IgD-negative memory B cell (primary cell): ENCODE measurements around the gene SLC10A3. TPM values are rescaled to one million over a fixed set of nuclear protein-coding genes. Genes with fewer than 3 reads are reported as not detected.
A peak's percentile ranks its signal among the peaks of the same experiment; 100 is the strongest.

Experiments
- H3K27ac Mint-ChIP-seq, 3 donors: one replicate each; pipeline ENCODE4 v1.8.0; 2020 to 2022; ENCODE audit warnings: mild to moderate bottlenecking in 3 of 3, mixed read lengths in 3 of 3, moderate library complexity in 1 of 3
- H3K27me3 Mint-ChIP-seq: one replicate; pipeline ENCODE4 v1.8.0; 2021; ENCODE audit warnings: mixed read lengths
- H3K36me3 Mint-ChIP-seq: one replicate; pipeline ENCODE4 v1.8.0; 2020; ENCODE audit warnings: mild to moderate bottlenecking, mixed read lengths
- H3K4me1 Mint-ChIP-seq, 3 donors: one replicate each; pipeline ENCODE4 v1.8.0; 2020 to 2022; ENCODE audit warnings: mixed read lengths in 3 of 3, mild to moderate bottlenecking in 1 of 3
- H3K4me3 Mint-ChIP-seq, 4 donors: one replicate each; pipeline ENCODE4 v1.8.0; 2020 to 2022; ENCODE audit warnings: mild to moderate bottlenecking in 4 of 4, mixed read lengths in 4 of 4, moderate library complexity in 3 of 4
- H3K9me3 Mint-ChIP-seq, 3 donors: one replicate each; pipeline ENCODE4 v1.8.0; 2020 to 2021; ENCODE audit warnings: mixed read lengths in 3 of 3, mild to moderate bottlenecking in 1 of 3
- polyA plus RNA-seq: library from polyadenylated mRNA; unstranded; fragments of 300-500 nt; fragmentation: Illumina TruSeq; gene quantifications from one replicate; pipeline ENCODE4 v1.2.3, GENCODE V29; 2021

SLC10A3 gene
- polyA plus RNA-seq, 1 donor from 2014 or later: 54.9 TPM

DNA sequence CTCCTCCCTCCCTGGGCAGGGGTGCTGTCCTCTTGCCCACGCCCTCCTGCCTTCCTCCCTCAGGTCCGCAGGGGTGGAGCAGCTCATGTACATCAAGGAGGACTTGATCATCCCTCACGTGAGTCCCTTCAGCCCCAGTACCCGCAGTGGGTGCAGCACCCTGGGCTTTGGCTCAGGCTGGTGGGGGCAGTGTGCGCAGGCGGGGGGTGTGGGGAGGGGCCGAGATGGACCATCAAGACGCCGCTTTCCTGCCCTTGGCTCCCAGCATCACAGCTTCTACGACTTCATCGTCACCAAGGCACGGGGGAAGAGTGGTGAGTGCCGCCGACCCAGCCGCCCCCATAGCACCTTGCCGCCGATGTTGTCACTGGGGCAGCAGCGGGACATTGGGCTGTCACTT lies 40.8 kb downstream of the SLC10A3 start:
- no peak overlapping the region for H3K4me3 Mint-ChIP-seq
- peaks cover 3% of the 10 kb centered on the region for H3K27me3 Mint-ChIP-seq
- H3K4me1 Mint-ChIP-seq: no peaks in the 10 kb centered on the region

DNA sequence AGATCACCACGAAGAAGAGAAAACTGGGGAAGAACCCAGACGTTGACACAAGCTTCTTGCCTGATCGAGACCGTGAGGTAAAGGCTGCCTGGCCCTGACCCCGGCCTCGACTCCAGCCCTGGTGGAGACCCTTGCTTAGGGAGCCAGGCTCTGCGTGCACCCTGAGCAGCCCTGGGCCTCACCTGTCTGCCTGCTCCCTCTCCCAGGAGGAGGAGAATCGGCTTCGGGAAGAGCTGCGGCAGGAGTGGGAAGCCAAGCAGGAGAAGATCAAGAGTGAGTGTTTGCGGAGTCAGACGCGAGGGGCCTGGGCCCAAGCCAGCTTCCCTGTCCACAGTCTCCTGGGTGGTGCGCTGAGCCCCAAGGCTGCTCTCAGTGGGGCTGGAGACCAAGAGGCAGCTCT lies 41.9 kb downstream of the SLC10A3 start:
- Mint-ChIP-seq H3K9me3 (no peaks in the 10 kb centered on the region), H3K4me3 (no peak overlapping the region), H3K36me3 (peaks cover 3% of the 10 kb centered on the region), H3K27me3 (peaks cover 3% of the 10 kb centered on the region), H3K27ac (no peak overlapping the region), H3K4me1 (peaks cover 0 to 2% (median 0%) of the 10 kb centered on the region in 3 donors)

More for the DNA sequence above, 40.8 kb downstream of the SLC10A3 start:
- Mint-ChIP-seq H3K36me3 (peaks cover 3% of the 10 kb centered on the region), H3K9me3 (no peaks in the 10 kb centered on the region), H3K27ac (no peak overlapping the region)

DNA sequence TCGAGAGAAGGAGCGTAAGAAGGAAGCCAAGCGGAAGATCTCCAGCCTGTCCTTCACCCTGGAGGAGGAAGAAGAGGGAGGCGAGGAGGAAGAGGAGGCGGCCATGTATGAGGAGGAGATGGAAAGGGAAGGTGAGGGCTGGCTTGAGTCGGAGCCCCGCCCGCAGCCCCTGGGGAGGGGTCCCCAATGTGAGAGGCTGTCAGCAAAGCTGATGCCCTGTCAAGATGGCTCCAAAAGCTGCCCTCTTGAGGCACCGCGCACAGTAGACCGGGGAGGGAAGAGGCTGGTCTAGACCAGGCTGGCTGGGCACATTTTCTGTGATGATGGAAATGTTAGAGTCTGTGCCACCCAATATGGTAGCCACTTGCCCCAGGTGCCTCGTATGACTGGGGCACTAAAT lies 44.0 kb downstream of the SLC10A3 start:
- H3K27me3 Mint-ChIP-seq: no peaks in the 10 kb centered on the region
- H3K27ac Mint-ChIP-seq: peak overlapping the region in 1 of 3 donors; percentile 25
- H3K4me1 Mint-ChIP-seq: peaks cover 0 to 2% (median 0%) of the 10 kb centered on the region in 3 donors
- H3K4me3 Mint-ChIP-seq: peak overlapping the region in 1 of 4 donors; percentile 39
- no peaks in the 10 kb centered on the region for H3K36me3 Mint-ChIP-seq
- H3K9me3 Mint-ChIP-seq: no peaks in the 10 kb centered on the region

DNA sequence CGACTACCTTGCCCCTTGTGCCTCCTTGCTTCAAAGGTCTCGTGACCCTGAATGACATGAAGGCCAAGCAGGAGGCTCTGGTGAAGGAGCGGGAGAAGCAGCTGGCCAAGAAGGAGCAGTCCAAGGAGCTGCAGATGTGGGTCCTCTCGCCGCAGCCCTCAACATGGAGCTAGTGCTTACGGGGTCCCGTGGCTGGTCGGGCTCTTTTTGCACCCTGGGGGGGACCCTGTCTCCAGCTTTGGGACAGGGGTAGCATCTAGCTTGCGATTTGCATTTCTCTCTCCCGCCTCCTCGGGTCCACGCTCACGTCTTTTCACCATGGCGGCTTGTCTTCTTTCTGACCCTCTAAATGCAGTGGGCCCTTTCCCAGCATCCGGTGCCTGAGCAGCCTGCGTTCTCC lies 44.7 kb downstream of the SLC10A3 start:
- Mint-ChIP-seq H3K36me3 (no peaks in the 10 kb centered on the region), H3K27ac (no peak overlapping the region), H3K4me3 (peak overlapping the region in 3 of 4 donors; percentile 30 to 63 (median 39)), H3K27me3 (no peaks in the 10 kb centered on the region), H3K9me3 (no peaks in the 10 kb centered on the region), H3K4me1 (peaks cover 0 to 2% (median 0%) of the 10 kb centered on the region in 3 donors)

DNA sequence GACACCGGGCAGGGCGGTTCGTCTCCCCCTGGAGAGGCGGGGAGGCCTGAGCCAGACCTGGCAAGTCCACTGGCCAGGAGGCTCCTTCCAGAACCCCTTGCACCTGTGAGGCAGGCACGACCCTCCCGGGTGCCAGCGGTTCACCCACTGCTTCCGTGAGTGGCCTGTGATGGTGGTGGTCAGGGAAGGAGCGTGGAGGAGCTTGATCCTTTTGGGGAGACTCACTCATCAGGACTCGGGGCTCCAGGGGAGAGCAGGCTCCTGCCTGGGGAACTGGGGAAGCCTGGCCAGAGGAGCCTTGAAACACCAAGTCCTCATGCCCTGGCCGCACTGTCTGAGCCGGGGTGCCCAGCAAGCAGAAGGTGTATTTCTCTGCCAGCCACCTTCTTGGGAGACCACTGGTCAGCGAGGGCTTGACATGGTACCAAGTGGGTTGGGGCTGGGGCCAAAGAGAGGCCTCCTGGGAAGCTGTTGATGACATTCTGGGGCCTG lies 45.6 kb downstream of the SLC10A3 start:
- H3K27me3 Mint-ChIP-seq: no peaks in the 10 kb centered on the region
- H3K27ac Mint-ChIP-seq: peak overlapping the region in 1 of 3 donors; percentile 46
- peaks cover 0 to 2% (median 0%) of the 10 kb centered on the region in 3 donors for H3K4me1 Mint-ChIP-seq
- no peaks in the 10 kb centered on the region for H3K9me3 Mint-ChIP-seq
- H3K4me3 Mint-ChIP-seq: peak overlapping the region; percentile 17 to 80 (median 46)
- H3K36me3 Mint-ChIP-seq: no peaks in the 10 kb centered on the region

DNA sequence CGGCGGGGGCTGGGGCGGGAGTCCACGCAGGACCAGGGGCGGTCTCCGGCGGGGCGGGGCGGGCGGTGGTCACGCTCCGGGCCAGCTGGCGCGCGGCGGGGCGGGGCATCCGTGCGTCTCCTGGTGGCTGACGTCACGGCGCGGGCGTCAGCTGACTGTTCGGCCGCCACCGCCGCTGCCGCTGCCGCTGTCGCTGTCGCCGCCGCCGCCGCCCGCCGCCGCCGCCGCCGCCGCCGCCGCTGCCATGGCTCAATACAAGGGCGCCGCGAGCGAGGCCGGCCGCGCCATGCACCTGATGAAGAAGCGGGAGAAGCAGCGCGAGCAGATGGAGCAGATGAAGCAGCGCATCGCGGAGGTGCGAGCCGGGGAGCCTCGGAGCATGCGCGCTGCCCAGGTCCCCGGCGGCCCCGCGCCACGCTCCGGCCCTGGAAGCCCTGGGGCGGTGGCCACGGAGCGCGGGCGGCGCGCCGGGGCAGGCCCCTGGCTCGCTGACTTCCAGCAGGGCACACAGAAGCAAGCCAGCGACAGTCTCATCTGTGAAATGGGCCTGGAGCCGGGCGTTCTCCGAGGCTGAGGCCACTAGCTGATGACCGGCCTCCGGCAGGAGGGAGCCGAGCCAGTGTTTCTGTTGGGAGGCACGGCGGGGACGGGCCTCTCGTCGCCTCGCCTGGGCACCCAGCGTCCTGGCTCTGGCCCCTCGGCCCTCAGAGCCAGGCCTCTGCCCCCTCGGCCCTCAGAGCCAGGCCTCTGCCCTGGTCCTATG lies 46.3 kb downstream of the SLC10A3 start, which contains the start of gene FAM50A:
FAM50A (plus strand) TSS at position 150 of the 763 bp plus-strand sequence; CDS start at position 245, 95 bp downstream.
- Mint-ChIP-seq H3K9me3 (no peaks in the 10 kb centered on the region), H3K27ac (peak within 1 kb of the TSS; percentile 40 to 93 (median 93)), H3K4me3 (peak within 1 kb of the TSS; percentile 72 to 85 (median 79)), H3K36me3 (no peaks in the 10 kb centered on the region), H3K4me1 (peaks cover 0 to 2% (median 0%) of the 10 kb centered on the region in 3 donors), H3K27me3 (no peaks in the 10 kb centered on the region)

DNA sequence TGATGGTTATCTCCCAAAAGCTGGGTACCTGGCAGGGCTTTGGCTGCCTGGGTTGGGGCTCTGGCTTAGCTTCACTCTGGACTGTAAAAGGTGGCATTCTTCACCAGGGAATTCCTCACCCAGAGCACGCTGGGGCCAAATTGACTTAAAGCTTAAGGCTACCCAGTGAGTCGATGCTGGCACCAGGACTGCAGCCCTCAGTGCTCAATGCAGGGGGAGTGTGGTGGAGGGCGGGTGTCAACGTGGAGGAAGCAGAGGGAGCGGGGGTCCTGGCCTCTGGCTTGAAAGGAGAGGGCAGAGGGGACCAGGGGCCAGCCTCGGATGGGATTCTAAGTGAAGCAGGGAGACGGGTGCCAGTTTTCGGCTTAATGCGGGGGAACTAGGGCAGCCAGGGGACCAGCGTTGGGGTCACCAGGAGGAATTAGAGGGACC lies 46.9 kb downstream of the SLC10A3 start:
- Mint-ChIP-seq H3K27ac (peak overlapping the region; percentile 40 to 93 (median 93)), H3K4me1 (peaks cover 0 to 2% (median 0%) of the 10 kb centered on the region in 3 donors), H3K27me3 (no peaks in the 10 kb centered on the region), H3K4me3 (peak overlapping the region; percentile 52 to 85 (median 79)), H3K36me3 (no peaks in the 10 kb centered on the region), H3K9me3 (no peaks in the 10 kb centered on the region)

DNA sequence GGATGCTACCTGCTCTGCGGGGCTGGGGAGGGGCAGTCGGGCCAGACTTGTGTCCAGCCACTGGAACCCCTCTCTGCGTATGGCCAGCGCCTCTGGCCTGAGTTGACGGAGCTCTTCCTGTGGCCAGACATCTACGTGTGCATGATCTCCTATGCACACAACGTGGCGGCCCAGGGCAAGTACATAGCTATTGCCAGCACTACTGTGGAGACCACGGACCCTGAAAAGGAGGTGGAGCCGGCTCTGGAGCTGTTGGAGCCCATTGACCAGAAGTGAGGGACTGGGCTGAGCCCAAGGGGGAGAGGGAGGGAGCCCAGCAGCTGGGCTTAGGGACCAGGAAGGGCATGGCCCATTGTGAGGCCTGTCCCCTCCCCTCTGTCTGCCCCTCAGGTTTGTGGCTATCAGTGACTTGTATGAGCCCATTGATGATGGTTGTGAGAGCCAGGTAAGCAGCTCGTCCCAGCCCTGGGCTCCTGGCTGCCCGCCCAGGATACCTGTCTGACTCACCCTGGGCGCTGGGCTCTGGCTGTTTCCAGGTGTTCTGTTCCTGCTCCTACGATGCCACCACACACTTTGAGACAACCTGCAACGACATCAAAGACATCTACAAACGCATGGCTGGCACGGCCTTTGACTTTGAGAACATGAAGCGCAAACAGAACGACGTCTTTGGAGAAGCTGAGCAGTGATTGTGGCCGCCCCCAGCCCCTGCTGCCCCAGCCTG lies 48.3 kb downstream of the SLC10A3 start:
- Mint-ChIP-seq H3K4me1 (peaks cover 0 to 4% (median 2%) of the 10 kb centered on the region in 3 donors), H3K27me3 (no peaks in the 10 kb centered on the region), H3K9me3 (no peaks in the 10 kb centered on the region), H3K36me3 (no peaks in the 10 kb centered on the region), H3K4me3 (peak overlapping the region in 1 of 4 donors; percentile 20), H3K27ac (peak overlapping the region in 1 of 3 donors; percentile 84)

DNA sequence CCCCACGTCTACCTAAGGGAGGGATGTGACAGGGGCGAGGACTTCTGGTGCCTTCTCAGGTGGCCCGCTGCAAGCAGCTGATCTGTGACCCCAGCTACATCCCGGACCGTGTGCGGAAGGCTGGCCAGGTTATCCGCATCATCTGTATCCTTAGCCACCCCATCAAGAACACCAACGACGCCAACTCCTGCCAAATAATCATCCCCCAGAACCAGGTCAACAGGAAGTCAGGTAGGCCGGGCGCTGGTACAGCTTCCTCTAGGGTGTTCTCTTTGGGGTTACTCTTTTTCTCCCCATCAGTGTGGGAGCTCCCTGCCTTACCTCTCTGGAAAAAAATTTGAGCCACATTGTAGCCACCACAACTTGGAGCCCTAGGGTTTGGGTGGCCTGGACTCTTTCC lies 48.9 kb downstream of the SLC10A3 start:
- Mint-ChIP-seq H3K36me3 (no peaks in the 10 kb centered on the region), H3K9me3 (no peaks in the 10 kb centered on the region), H3K4me1 (peaks cover 0 to 4% (median 2%) of the 10 kb centered on the region in 3 donors), H3K27me3 (no peaks in the 10 kb centered on the region), H3K27ac (peak overlapping the region in 1 of 3 donors; percentile 84), H3K4me3 (peak overlapping the region in 1 of 4 donors; percentile 20)

DNA sequence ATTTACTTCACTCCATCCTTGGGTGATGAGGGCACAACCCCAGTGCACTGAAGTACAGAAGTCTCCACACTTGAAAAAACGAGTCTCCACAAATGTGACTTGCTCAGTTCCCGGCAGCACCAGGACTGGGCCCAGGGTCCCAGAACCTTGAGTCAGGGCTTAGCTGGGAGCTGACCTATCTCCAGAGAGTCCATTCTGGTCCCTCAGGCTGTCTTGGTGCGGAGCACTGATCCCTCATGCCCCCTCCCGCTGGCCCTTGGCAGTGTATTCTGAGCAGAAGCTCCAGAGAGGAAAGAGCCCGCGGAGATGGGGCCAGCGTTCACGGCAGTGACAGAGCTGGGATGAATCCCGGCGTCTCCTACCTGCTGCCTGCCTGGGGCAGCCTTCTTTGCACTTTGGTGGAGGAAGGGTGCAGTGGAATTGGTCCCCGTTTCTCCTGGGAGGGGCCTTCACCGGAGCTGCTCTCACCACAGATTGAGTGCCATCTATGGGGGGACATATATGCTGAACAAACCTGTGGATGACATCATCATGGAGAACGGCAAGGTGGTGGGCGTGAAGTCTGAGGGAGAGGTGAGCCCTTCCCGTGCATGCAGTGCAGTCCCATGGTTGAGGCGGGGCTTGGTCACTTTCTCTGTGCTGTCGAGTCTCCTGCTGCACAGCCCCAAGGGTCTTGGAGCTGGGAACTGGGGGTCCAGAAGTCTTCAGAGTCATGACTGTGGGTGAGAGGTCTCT lies 49.6 kb downstream of the SLC10A3 start:
- H3K4me1 Mint-ChIP-seq: peaks cover 0 to 6% (median 2%) of the 10 kb centered on the region in 3 donors
- no peaks in the 10 kb centered on the region for H3K36me3 Mint-ChIP-seq
- peak overlapping the region in 1 of 4 donors; percentile 72 for H3K4me3 Mint-ChIP-seq
- no peaks in the 10 kb centered on the region for H3K9me3 Mint-ChIP-seq
- H3K27ac Mint-ChIP-seq: peak overlapping the region in 1 of 3 donors; percentile 84
- H3K27me3 Mint-ChIP-seq: no peaks in the 10 kb centered on the region

DNA sequence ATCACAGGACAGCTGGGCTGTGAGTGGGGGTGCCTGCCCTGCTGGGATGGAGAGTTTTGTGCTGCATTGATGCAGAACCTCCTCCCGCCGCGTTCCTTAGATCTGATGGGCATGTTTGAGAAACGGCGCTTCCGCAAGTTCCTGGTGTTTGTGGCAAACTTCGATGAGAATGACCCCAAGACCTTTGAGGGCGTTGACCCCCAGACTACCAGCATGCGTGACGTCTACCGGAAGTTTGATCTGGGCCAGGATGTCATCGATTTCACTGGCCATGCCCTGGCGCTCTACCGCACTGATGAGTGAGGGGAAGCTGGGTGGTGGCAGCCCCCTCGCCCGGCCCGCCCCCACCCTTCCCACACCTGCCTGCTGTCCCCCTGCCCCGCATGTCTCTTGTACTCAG lies 50.6 kb downstream of the SLC10A3 start:
- Mint-ChIP-seq H3K4me1 (peaks cover 0 to 6% (median 2%) of the 10 kb centered on the region in 3 donors), H3K27ac (peak overlapping the region in 1 of 3 donors; percentile 84), H3K36me3 (no peaks in the 10 kb centered on the region), H3K4me3 (peak overlapping the region in 1 of 4 donors; percentile 72), H3K9me3 (no peaks in the 10 kb centered on the region), H3K27me3 (no peaks in the 10 kb centered on the region)

DNA sequence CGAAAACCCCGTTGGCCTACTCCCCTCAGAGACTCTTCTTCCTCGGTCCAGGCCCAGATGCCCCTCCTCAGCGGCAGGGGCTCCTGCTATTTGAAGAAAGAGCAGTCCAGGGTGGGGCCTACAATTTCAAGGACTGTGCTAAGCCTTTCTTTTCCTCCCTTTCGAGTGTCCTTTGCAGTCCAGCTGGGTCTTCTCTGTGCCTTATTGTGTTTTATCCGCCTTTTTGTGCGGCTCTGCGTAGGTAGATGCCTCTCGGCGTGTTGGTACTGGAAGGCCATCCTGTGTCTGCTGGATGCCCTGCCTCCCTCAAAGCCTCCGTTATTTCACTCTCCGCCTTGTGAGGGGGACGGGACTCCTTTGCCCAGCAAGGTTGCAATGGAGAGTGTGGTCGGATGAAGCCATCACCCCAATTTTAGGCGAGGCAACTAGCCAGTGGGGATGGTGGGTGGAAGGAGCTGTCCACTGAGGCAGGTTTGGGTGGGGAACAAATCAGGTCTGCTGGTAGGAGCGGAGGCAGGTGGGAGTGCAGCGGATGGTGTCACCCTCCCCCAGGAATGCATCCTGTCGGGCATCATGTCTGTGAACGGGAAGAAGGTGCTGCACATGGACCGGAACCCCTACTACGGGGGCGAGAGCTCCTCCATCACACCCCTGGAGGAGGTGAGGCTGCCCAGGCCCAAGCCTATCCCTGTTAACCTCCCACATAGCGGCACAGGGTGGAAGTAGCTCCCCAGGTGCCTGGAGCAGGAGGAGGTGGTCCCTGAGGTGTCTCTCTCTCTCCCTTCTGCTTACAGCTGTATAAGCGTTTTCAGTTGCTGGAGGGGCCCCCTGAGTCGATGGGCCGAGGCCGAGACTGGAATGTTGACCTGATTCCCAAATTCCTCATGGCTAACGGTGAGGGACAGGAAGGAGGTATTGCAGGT lies 52.2 kb downstream of the SLC10A3 start:
- Mint-ChIP-seq H3K9me3 (no peaks in the 10 kb centered on the region), H3K36me3 (peaks cover 3% of the 10 kb centered on the region), H3K4me1 (peaks cover 0 to 6% (median 0%) of the 10 kb centered on the region in 3 donors), H3K4me3 (peak overlapping the region; percentile 68 to 86 (median 80)), H3K27me3 (no peaks in the 10 kb centered on the region), H3K27ac (peak overlapping the region in 2 of 3 donors; percentile 72 to 91)
